ENCODE measurements around the gene ROBO1.

Gene ROBO1

GRCh38 chr3:78569804-78570203, 1198.0 kb downstream of the ROBO1 start:
- no peak for DNase-seq

GRCh38 chr3:78565712-78566111, 1202.1 kb downstream of the ROBO1 start:
- DNase-seq, result no peak

- no peak for DNase-seq
Measured at GRCh38 chr3:78562328-78562727, 1205.5 kb downstream of the ROBO1 start.

Measured in activated effector memory CD4-positive, alpha-beta T cell treated with anti-CD3 and anti-CD28 coated beads, Interleukin-2, amount 50 U/mL, for 16 hours (primary cell).